Activated CD8-positive, alpha-beta T cell treated with anti-CD3 and anti-CD28 coated beads for 36 hours (primary cell): ENCODE measurements around the gene SH3BP4. TPM values are rescaled to one million over a fixed set of nuclear protein-coding genes. Genes with fewer than 3 reads are reported as not detected.

Source experiments
- ATAC-seq: fragments of 200-7000 bp; cut with Tn5 transposase; one replicate; pipeline ENCODE4 v1.10.0; 2021; ENCODE audit warnings: mild to moderate bottlenecking, moderate library complexity
- CTCF ChIA-PET: fragments of 350-600 bp; sonication (Branson Sonifier 250); formaldehyde crosslinking; loops from one replicate; lab custom pipeline; 2021; ENCODE audit warnings: antibody characterized with exemption; lab: Charles Lee
- POLR2A ChIA-PET: fragments of 350-600 bp; sonication (Branson Sonifier 250); formaldehyde crosslinking; loops from one replicate; lab custom pipeline; 2021; ENCODE audit warnings: antibody characterized with exemption; lab: Charles Lee
- DNase-seq: peaks from one replicate; pipeline ENCODE4 v3.0.0-alpha.2; 2020
- H3K27ac Mint-ChIP-seq: one replicate; pipeline ENCODE4 v1.8.0; 2021; ENCODE audit warnings: mild to moderate bottlenecking, mixed read lengths
- H3K27me3 Mint-ChIP-seq: one replicate; pipeline ENCODE4 v1.8.0; 2021; ENCODE audit warnings: mixed read lengths
- H3K36me3 Mint-ChIP-seq: one replicate; pipeline ENCODE4 v1.8.0; 2021; ENCODE audit warnings: low read depth, mixed read lengths
- H3K4me1 Mint-ChIP-seq: one replicate; pipeline ENCODE4 v1.8.0; 2021; ENCODE audit warnings: low read depth, mixed read lengths
- H3K4me3 Mint-ChIP-seq: one replicate; pipeline ENCODE4 v1.8.0; 2021; ENCODE audit warnings: mild to moderate bottlenecking, moderate library complexity, mixed read lengths
- H3K9me3 Mint-ChIP-seq: one replicate; pipeline ENCODE4 v1.8.0; 2021; ENCODE audit warnings: mixed read lengths
- CTCF ChIP-seq: fragments of 200-600 bp; IDR thresholded peaks from one replicate; pipeline ENCODE4 v1.8.0; 2022; ENCODE audit warnings: antibody characterized with exemption, mild to moderate bottlenecking
- intact Hi-C: fragments of 100-400 bp; cut with micrococcal nuclease; formaldehyde crosslinking; loops from one replicate; pipeline ENCODE4 v1.10.0; 2022
- total RNA-seq, 2 experiments: library from RNA; stranded (reverse); gene quantifications; one replicate each; pipeline ENCODE4 v1.2.3, GENCODE V29; 2021

The SH3BP4 gene
- total RNA-seq, 2 experiments from 2014 or later, result 0.14 to 0.54 TPM

- Mint-ChIP-seq H3K4me1 (no peaks in the 10 kb centered on the region), H3K27ac (no peak overlapping the region), H3K9me3 (no peaks in the 10 kb centered on the region), H3K36me3 (no peaks in the 10 kb centered on the region), H3K4me3 (no peak overlapping the region), H3K27me3 (no peaks in the 10 kb centered on the region)
- DNase-seq, result no peak
- ChIA-PET POLR2A (no interaction called here), CTCF (interaction anchor here (0.5 kb wide), 1 partner anchor 79 kb away, joined by 3 read pairs; no protein-coding TSS in a partner anchor)
- intact Hi-C loops, result no loop called here
- no peak for ATAC-seq
- TF ChIP-seq CTCF, result no peak
These were observed 76.8 kb downstream of the SH3BP4 start for GRCh38 chr2:235028646-235029045.

- intact Hi-C loops, result no loop called here
- ATAC-seq (no peak), DNase-seq (no peak)
- ChIA-PET CTCF (interaction anchor here (0.5 kb wide), 1 partner anchor 79 kb away, joined by 3 read pairs; no protein-coding TSS in a partner anchor), POLR2A (no interaction called here)
- Mint-ChIP-seq H3K27ac (no peak overlapping the region), H3K27me3 (no peaks in the 10 kb centered on the region), H3K36me3 (no peaks in the 10 kb centered on the region), H3K4me1 (no peaks in the 10 kb centered on the region), H3K4me3 (no peak overlapping the region), H3K9me3 (no peaks in the 10 kb centered on the region)
- no peak for TF ChIP-seq CTCF
These were observed 77.2 kb downstream of the SH3BP4 start for GRCh38 chr2:235029054-235029453.

- H3K36me3 Mint-ChIP-seq, result no peaks in the 10 kb centered on the region
- H3K4me3 Mint-ChIP-seq, result no peak overlapping the region
- H3K9me3 Mint-ChIP-seq, result no peaks in the 10 kb centered on the region
- no peaks in the 10 kb centered on the region for H3K4me1 Mint-ChIP-seq
- no peak for ATAC-seq
- DNase-seq, result no peak
- H3K27me3 Mint-ChIP-seq, result no peaks in the 10 kb centered on the region
- intact Hi-C loops, result no loop called here
- ChIA-PET CTCF (no interaction called here), POLR2A (no interaction called here)
- H3K27ac Mint-ChIP-seq, result no peak overlapping the region
- TF ChIP-seq CTCF, result no peak
These were observed 78.3 kb downstream of the SH3BP4 start for GRCh38 chr2:235030126-235030525.

GRCh38 chr2:235030936-235031335, 79.1 kb downstream of the SH3BP4 start:
- CTCF ChIA-PET, result no interaction called here
- H3K4me1 Mint-ChIP-seq, result no peaks in the 10 kb centered on the region
- DNase-seq (no peak), ATAC-seq (no peak)
- H3K27ac Mint-ChIP-seq, result no peak overlapping the region
- POLR2A ChIA-PET, result no interaction called here
- no peak overlapping the region for H3K4me3 Mint-ChIP-seq
- no peaks in the 10 kb centered on the region for H3K9me3 Mint-ChIP-seq
- no peaks in the 10 kb centered on the region for H3K36me3 Mint-ChIP-seq
- intact Hi-C loops, result no loop called here
- TF ChIP-seq CTCF, result no peak
- H3K27me3 Mint-ChIP-seq, result no peaks in the 10 kb centered on the region

- POLR2A ChIA-PET, result no interaction called here
- no peak for TF ChIP-seq CTCF
- ATAC-seq (no peak), DNase-seq (no peak)
- CTCF ChIA-PET, result no interaction called here
- no peaks in the 10 kb centered on the region for H3K4me1 Mint-ChIP-seq
- no peaks in the 10 kb centered on the region for H3K36me3 Mint-ChIP-seq
- no peak overlapping the region for H3K4me3 Mint-ChIP-seq
- no peaks in the 10 kb centered on the region for H3K9me3 Mint-ChIP-seq
- H3K27ac Mint-ChIP-seq, result no peak overlapping the region
- no peaks in the 10 kb centered on the region for H3K27me3 Mint-ChIP-seq
- intact Hi-C loops, result no loop called here
These were observed 80.0 kb downstream of the SH3BP4 start for GRCh38 chr2:235031686-235032373.
